Caco-2 (cell line): ENCODE results near the gene COX17. TPM values are rescaled to one million over a fixed set of nuclear protein-coding genes. Genes with fewer than 3 reads are reported as not detected.

Experiments
- BruUV-seq: library from RNA; stranded (reverse); fragments of 400-500 nt; replicated peaks from 2 replicates; lab custom pipeline; 2021; lab: Mats Ljungman, UMichigan
- CTCF ChIA-PET: fragments of 300-600 bp; sonication (Branson Sonifier 250); formaldehyde crosslinking; loops from one replicate; lab custom pipeline; 2022; ENCODE audit warnings: antibody characterized with exemption; lab: Charles Lee
- POLR2A ChIA-PET: fragments of 300-600 bp; sonication (Branson Sonifier 250); formaldehyde crosslinking; loops from one replicate; lab custom pipeline; 2022; ENCODE audit warnings: antibody characterized with exemption; lab: Charles Lee
- DNase-seq, 2 experiments: peaks; one replicate each; pipeline versions ENCODE4 v3.0.0 to v3.0.0-alpha.2; 2020 to 2022
- H3K27me3 ChIP-seq: replicated peaks from 2 replicates; pipeline ENCODE4 v1.6.0; 2011; ENCODE audit warnings: low read length; ENCODE audit not compliant: control insufficient read depth, insufficient read depth
- H3K36me3 ChIP-seq: 2 replicates; pipeline ENCODE4 v1.5.1; 2011; ENCODE audit warnings: low read length; ENCODE audit not compliant: control insufficient read depth, insufficient read depth
- H3K4me1 ChIP-seq: fragments of 250-450 bp; sonication (Bioruptor Pico); 2 replicates; pipeline ENCODE4 v1.5.1; 2020; ENCODE audit warnings: mild to moderate bottlenecking
- H3K4me3 ChIP-seq: 2 replicates; pipeline ENCODE4 v1.5.1; 2011; ENCODE audit warnings: low read depth, mild to moderate bottlenecking, control low read depth, low read length
- H3K9me3 ChIP-seq: fragments of 250-450 bp; sonication (Bioruptor Pico); 2 replicates; pipeline ENCODE4 v1.5.1; 2020; ENCODE audit warnings: mild to moderate bottlenecking, moderate library complexity
- H3K27ac Mint-ChIP-seq: one replicate; pipeline ENCODE4 v1.8.0; 2022; ENCODE audit warnings: mixed read lengths; ENCODE audit not compliant: unreplicated experiment
- H3K27me3 Mint-ChIP-seq: one replicate; pipeline ENCODE4 v1.8.0; 2022; ENCODE audit warnings: mixed read lengths; ENCODE audit not compliant: insufficient read depth, unreplicated experiment
- H3K36me3 Mint-ChIP-seq: one replicate; pipeline ENCODE4 v1.8.0; 2022; ENCODE audit warnings: mild to moderate bottlenecking, mixed read lengths; ENCODE audit not compliant: insufficient read depth, unreplicated experiment
- H3K4me1 Mint-ChIP-seq: one replicate; pipeline ENCODE4 v1.8.0; 2022; ENCODE audit warnings: low read depth, mixed read lengths; ENCODE audit not compliant: unreplicated experiment
- H3K4me3 Mint-ChIP-seq: one replicate; pipeline ENCODE4 v1.8.0; 2022; ENCODE audit warnings: mild to moderate bottlenecking, moderate library complexity, mixed read lengths; ENCODE audit not compliant: unreplicated experiment
- H3K9me3 Mint-ChIP-seq: one replicate; pipeline ENCODE4 v1.8.0; 2022; ENCODE audit warnings: mixed read lengths; ENCODE audit not compliant: unreplicated experiment
- CTCF ChIP-seq, 2 experiments: fragments of 200-600 bp in 1 of 2; IDR thresholded peaks; 1 replicate in 1 of 2; 2 replicates in 1 of 2; pipeline versions ENCODE4 v1.5.1 to v1.8.0; 2011 to 2022; ENCODE audit warnings: antibody characterized with exemption in 1 of 2, control low read depth in 1 of 2, inconsistent platforms in 1 of 2, low read depth in 1 of 2, low read length in 1 of 2, mild to moderate bottlenecking in 1 of 2, moderate library complexity in 1 of 2; ENCODE audit not compliant: insufficient read depth in 1 of 2, severe bottlenecking in 1 of 2, unreplicated experiment in 1 of 2
- intact Hi-C: fragments of 100-400 bp; cut with micrococcal nuclease; formaldehyde crosslinking; loops from one replicate; pipeline ENCODE4 v1.10.0; 2022; ENCODE audit not compliant: unreplicated experiment
- total RNA-seq: library from RNA; stranded (reverse); gene quantifications from 2 replicates; pipeline ENCODE4 v1.2.3, GENCODE V29; 2022

The COX17 gene
- total RNA-seq, 1 experiment from 2014 or later, result 43.6 TPM

DNA sequence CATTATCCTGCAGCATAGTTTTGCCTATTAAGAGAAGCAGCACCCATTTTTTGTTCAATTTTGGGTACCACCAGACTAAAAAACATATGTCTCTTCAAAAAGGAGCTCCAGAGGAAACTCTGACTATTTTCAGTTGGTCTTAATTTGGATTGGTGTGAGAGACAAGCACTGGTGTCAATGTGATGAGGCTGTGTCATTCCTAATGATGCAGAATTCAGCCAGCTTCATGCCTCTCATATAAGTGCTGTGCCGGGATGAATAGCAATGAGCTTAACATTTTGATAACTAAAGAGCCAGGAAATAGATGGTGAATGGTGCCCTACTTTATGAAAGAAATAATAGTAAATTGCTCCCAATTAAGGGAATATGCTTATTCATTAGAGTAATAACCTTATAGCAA, 32.7 kb downstream of the COX17 start:
- H3K27ac Mint-ChIP-seq, result no peak overlapping the region
- no peaks in the 10 kb centered on the region for H3K36me3 ChIP-seq
- no peak for TF ChIP-seq CTCF (IDR thresholded peaks at IDR 0.05; ENCODE audit: insufficient read depth in 1 of 2, low read depth in 1 of 2, low read length in 1 of 2, severe bottlenecking in 1 of 2, unreplicated experiment in 1 of 2)
- peaks cover 10% of the 10 kb centered on the region for H3K9me3 Mint-ChIP-seq
- no peak for DNase-seq
- no peaks in the 10 kb centered on the region for H3K9me3 ChIP-seq
- ChIA-PET CTCF (no interaction called here), POLR2A (no interaction called here)
- H3K4me1 Mint-ChIP-seq, result peaks cover 8% of the 10 kb centered on the region
- no peaks in the 10 kb centered on the region for H3K27me3 ChIP-seq
- H3K4me1 ChIP-seq, result peaks cover 8% of the 10 kb centered on the region; the same call in 1 of the 2 replicates
- H3K4me3 Mint-ChIP-seq, result no peak overlapping the region
- intact Hi-C loops, result no loop called here
- no TSS peak for BruUV-seq
- no peak overlapping the region for H3K4me3 ChIP-seq
- H3K36me3 Mint-ChIP-seq, result no peaks in the 10 kb centered on the region
- no peaks in the 10 kb centered on the region for H3K27me3 Mint-ChIP-seq

DNA sequence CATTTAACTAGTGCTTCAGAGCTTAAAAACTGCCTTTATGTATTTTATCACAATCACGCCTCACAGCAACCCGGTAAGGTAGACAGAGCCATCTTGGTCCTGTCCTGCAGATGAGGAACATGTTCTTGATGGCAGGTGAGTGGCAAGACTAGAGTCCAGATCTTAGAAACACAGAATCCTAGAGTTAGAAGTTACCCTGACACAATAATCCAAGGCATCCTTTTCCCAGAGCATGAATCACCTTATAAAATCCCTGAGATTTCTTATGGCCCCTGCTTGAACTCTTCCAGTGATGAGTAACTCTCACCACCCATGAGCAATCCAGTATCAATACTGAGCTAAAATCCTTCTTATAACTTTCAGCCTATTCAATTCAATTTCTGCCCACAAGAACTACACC, 33.7 kb downstream of the COX17 start:
- no peaks in the 10 kb centered on the region for H3K36me3 Mint-ChIP-seq
- CTCF ChIA-PET, result interaction anchor here (0.6 kb wide), 1 partner anchor 318 kb away, joined by 3 read pairs; no protein-coding TSS in a partner anchor
- H3K4me3 Mint-ChIP-seq, result no peak overlapping the region
- no peaks in the 10 kb centered on the region for H3K27me3 Mint-ChIP-seq
- peaks cover 8% of the 10 kb centered on the region for H3K4me1 Mint-ChIP-seq
- H3K27ac Mint-ChIP-seq, result no peak overlapping the region
- no peaks in the 10 kb centered on the region for H3K9me3 ChIP-seq
- DNase-seq, result no peak
- H3K4me3 ChIP-seq, result no peak overlapping the region
- intact Hi-C loops, result no loop called here
- H3K4me1 ChIP-seq, result peaks cover 8% of the 10 kb centered on the region; the same call in 1 of the 2 replicates
- no peaks in the 10 kb centered on the region for H3K27me3 ChIP-seq
- POLR2A ChIA-PET, result no interaction called here
- TF ChIP-seq CTCF (IDR thresholded peaks at IDR 0.05; ENCODE audit: insufficient read depth in 1 of 2, low read depth in 1 of 2, low read length in 1 of 2, severe bottlenecking in 1 of 2, unreplicated experiment in 1 of 2), result no peak
- H3K9me3 Mint-ChIP-seq, result peaks cover 10% of the 10 kb centered on the region
- BruUV-seq, result no TSS peak
- H3K36me3 ChIP-seq, result no peaks in the 10 kb centered on the region

GRCh38 chr3:119642746-119643473, 34.3 kb downstream of the COX17 start:
- Histone ChIP-seq H3K9me3 (no peaks in the 10 kb centered on the region), H3K36me3 (no peaks in the 10 kb centered on the region), H3K4me3 (no peak overlapping the region), H3K27me3 (no peaks in the 10 kb centered on the region), H3K4me1 (peaks cover 8% of the 10 kb centered on the region; the same call in 1 of the 2 replicates)
- Mint-ChIP-seq H3K27ac (no peak overlapping the region), H3K36me3 (no peaks in the 10 kb centered on the region), H3K9me3 (peaks cover 10% of the 10 kb centered on the region), H3K4me3 (no peak overlapping the region), H3K4me1 (peaks cover 8% of the 10 kb centered on the region), H3K27me3 (no peaks in the 10 kb centered on the region)
- intact Hi-C loops, result no loop called here
- CTCF ChIA-PET, result interaction anchor here (0.6 kb wide), 1 partner anchor 318 kb away, joined by 3 read pairs; no protein-coding TSS in a partner anchor
- no peak for TF ChIP-seq CTCF (IDR thresholded peaks at IDR 0.05; ENCODE audit: insufficient read depth in 1 of 2, low read depth in 1 of 2, low read length in 1 of 2, severe bottlenecking in 1 of 2, unreplicated experiment in 1 of 2)
- POLR2A ChIA-PET, result no interaction called here
- no peak for DNase-seq
- BruUV-seq, result no TSS peak
